ENCODE results near the gene SCIMP.

- TF ChIP-seq POLR2A (IDR thresholded peaks at IDR 0.05; ENCODE audit: low read length) (no peak), GATA1 (IDR thresholded peaks at IDR 0.05; ENCODE audit: low read depth, low read length) (no peak)
Observed at GRCh38 chr17:5220074-5220473, 14.6 kb downstream of the SCIMP start.

All from erythroblast (primary cell).